Muscle of leg (tissue), 11 donors: Measurements from ENCODE around the gene MADD. TPM values are rescaled to one million over a fixed set of nuclear protein-coding genes. Genes with fewer than 3 reads are reported as not detected.
"Not testable (repeated sequence)": the region's sequence is repeated elsewhere in the genome, so short reads cannot be mapped to it uniquely, and the experiment has no call there.

Source experiments
- DNase-seq: peaks from one replicate; pipeline ENCODE4 v3.0.0; 2013
- H3K27ac ChIP-seq: one replicate; pipeline ENCODE4 v1.5.1; 2013; ENCODE audit warnings: mild to moderate bottlenecking, low read length, control low read depth
- H3K27me3 ChIP-seq: one replicate; pipeline ENCODE4 v1.6.1; 2013; ENCODE audit warnings: low read length; ENCODE audit not compliant: control insufficient read depth, insufficient read depth
- H3K36me3 ChIP-seq: one replicate; pipeline ENCODE4 v1.6.1; 2013; ENCODE audit warnings: low read length; ENCODE audit not compliant: control insufficient read depth, insufficient read depth
- H3K4me1 ChIP-seq: one replicate; pipeline ENCODE4 v1.6.1; 2013; ENCODE audit warnings: low read length; ENCODE audit not compliant: control insufficient read depth, insufficient read depth
- H3K4me3 ChIP-seq: one replicate; pipeline ENCODE4 v1.5.1; 2013; ENCODE audit warnings: low read length, control low read depth
- H3K9me3 ChIP-seq: replicated peaks from 2 replicates; pipeline ENCODE4 v1.6.1; 2013; ENCODE audit warnings: low read depth, low read length; ENCODE audit not compliant: control insufficient read depth
- WGBS: methylation state at CpG from one replicate; pipeline ENCODE4 v1.1.5; 2013; ENCODE audit warnings: missing lambda C conversion rate; ENCODE audit not compliant: insufficient coverage; 5-methylcytosine and 5-hydroxymethylcytosine counted together
- polyA plus RNA-seq, 8 donors: library from polyadenylated mRNA; unstranded; fragments of 120-200 nt; gene quantifications; one replicate each; pipeline versions ENCODE4 v1.2.1 to v1.2.3, GENCODE V29; 2013; ENCODE audit warnings: inconsistent platforms in 1 of 8, low replicate concordance in 1 of 8; ENCODE audit not compliant: insufficient read length in 8 of 8, insufficient read depth in 1 of 8
- total RNA-seq: library from RNA; stranded (reverse); fragments of 120-200 nt; gene quantifications from one replicate; pipeline ENCODE4 v1.2.4, GENCODE V29; 2013

Gene MADD
- total and polyA plus RNA-seq, 9 donors, result 16.7 to 34.3 (median 30.0) TPM

DNA sequence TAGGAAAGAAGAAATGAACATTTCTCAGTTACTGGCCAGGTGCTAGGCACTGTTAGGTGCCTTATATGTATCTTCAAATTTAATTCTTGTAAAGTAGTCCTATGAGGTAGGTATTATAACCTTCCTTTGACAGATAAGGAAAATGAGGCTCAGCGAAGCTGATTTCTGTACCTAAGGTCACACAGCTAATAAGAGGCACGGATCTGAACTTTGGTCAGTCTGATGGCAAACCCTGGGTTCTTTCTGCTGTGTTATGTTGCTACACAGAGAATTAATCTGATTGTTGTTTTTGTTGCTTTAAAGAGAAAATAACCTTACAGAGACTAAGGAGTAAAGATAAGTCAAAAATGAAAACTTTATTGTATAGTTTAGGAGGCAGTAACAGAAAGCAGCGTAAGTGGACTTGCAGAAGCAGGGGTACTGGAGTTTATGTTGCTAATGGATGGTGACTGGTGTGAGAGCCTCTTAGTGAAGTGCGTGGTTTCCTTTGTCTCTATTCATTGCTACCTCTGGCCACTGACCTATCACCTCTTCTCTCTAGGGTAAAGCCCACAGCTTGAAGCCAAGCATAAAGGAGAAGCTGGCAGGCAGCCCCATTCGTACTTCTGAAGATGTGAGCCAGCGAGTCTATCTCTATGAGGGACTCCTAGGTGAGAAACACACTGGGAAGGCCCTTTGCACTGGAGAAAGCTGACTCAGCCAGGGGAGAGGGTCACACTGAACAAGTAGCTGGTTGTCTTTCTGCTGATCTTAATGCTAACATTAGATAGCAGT lies 38.3 kb downstream of the MADD start:
- H3K36me3 ChIP-seq, result peaks cover 65% of the 10 kb centered on the region
- no peaks in the 10 kb centered on the region for H3K9me3 ChIP-seq
- H3K27me3 ChIP-seq, result no peaks in the 10 kb centered on the region
- no peak overlapping the region for H3K4me3 ChIP-seq
- H3K4me1 ChIP-seq, result no peaks in the 10 kb centered on the region
- 83% methylated on average over 4 of the region's 6 CpGs for WGBS
- no peak for DNase-seq
- no peak overlapping the region for H3K27ac ChIP-seq

DNA sequence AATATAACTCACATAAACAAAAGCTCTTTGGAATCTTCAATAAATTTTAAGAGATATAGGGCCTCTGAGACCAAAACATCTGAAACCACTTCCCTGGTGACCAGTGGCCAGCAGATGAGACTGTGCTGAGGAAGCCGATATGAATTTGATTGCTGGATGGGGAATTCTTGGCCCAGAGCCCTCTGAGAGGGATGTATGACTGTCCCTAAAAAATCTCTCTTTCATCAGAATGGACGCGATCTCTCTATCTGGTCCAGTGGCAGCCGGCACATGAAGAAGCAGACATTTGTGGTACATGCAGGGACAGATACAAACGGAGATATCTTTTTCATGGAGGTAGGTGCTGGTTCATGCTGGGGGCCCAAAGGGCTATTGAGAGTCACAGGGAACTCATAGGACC lies 45.1 kb downstream of the MADD start:
- no peaks in the 10 kb centered on the region for H3K4me1 ChIP-seq
- no peak overlapping the region for H3K27ac ChIP-seq
- peaks cover 47% of the 10 kb centered on the region for H3K36me3 ChIP-seq
- H3K4me3 ChIP-seq, result no peak overlapping the region
- H3K27me3 ChIP-seq, result no peaks in the 10 kb centered on the region
- DNase-seq, result peak; percentile 23
- no peaks in the 10 kb centered on the region for H3K9me3 ChIP-seq
- WGBS, result 74% methylated on average over 4 of the region's 5 CpGs

DNA sequence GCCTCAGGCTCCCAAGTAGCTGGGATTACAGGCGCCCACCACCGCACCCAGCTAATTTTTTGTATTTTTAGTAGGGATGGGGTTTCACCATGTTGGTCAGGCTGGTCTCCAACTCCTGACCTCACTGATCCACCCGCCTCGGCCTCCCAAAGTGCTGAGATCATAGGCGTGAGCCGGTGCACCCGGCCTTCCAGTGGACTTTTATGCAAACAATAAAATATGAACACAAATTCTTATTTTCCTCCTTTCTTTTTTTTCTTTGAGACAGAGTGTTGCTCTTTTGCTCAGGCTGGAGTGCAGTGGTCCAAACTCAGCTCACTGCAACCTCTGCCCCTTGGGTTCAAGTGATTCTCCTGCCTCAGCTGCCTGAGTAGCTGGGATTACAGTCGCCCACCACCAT lies 46.6 kb downstream of the MADD start:
- not testable (repeated sequence) for H3K27me3 ChIP-seq, H3K27ac ChIP-seq, H3K9me3 ChIP-seq, DNase-seq, H3K4me3 ChIP-seq, H3K4me1 ChIP-seq
- H3K36me3 ChIP-seq, result peaks cover 39% of the 10 kb centered on the region
- 100% methylated on average over 5 of the region's 8 CpGs for WGBS

GRCh38 chr11:47317064-47317828 lies 47.3 kb downstream of the MADD start:
- Histone ChIP-seq H3K4me3 (no peak overlapping the region), H3K27ac (no peak overlapping the region), H3K36me3 (peaks cover 41% of the 10 kb centered on the region), H3K27me3 (no peaks in the 10 kb centered on the region), H3K9me3 (no peaks in the 10 kb centered on the region), H3K4me1 (no peaks in the 10 kb centered on the region)
- DNase-seq, result no peak
- no CpG with 5 or more reads among the region's 5 CpGs for WGBS

DNA sequence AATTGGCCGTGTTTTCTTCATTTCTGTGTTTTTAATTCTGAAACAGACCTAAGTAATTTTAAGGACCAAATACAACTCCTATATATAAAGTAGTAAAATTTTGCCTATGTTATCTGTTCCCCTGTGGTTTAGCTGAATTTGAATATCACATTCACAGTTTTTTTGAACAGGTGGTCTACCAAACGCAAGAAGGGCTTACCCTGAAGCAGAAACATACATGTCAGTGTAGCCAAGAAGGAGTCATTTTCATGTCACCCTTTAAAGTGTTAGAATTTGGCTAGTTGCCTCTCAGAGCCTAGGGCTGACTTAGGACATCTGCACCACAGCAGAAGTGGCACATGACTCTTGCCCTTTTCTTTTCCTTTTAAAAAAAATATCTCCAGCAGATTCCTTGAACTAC lies 48.2 kb downstream of the MADD start:
- Histone ChIP-seq H3K9me3 (no peaks in the 10 kb centered on the region), H3K27me3 (no peaks in the 10 kb centered on the region), H3K4me3 (no peak overlapping the region), H3K27ac (no peak overlapping the region), H3K36me3 (peaks cover 45% of the 10 kb centered on the region), H3K4me1 (no peaks in the 10 kb centered on the region)
- 100% methylated on average over 1 of the region's 2 CpGs for WGBS
- no peak for DNase-seq

- no peak overlapping the region for H3K4me3 ChIP-seq
- no peak overlapping the region for H3K27ac ChIP-seq
- peaks cover 9% of the 10 kb centered on the region for H3K4me1 ChIP-seq
- H3K27me3 ChIP-seq, result no peaks in the 10 kb centered on the region
- H3K36me3 ChIP-seq, result peaks cover 60% of the 10 kb centered on the region
- no peak for DNase-seq
- WGBS, result 78% methylated on average over 8 of the region's 12 CpGs
- H3K9me3 ChIP-seq, result no peaks in the 10 kb centered on the region
Measured at GRCh38 chr11:47324520-47324919, 54.6 kb downstream of the MADD start.

DNA sequence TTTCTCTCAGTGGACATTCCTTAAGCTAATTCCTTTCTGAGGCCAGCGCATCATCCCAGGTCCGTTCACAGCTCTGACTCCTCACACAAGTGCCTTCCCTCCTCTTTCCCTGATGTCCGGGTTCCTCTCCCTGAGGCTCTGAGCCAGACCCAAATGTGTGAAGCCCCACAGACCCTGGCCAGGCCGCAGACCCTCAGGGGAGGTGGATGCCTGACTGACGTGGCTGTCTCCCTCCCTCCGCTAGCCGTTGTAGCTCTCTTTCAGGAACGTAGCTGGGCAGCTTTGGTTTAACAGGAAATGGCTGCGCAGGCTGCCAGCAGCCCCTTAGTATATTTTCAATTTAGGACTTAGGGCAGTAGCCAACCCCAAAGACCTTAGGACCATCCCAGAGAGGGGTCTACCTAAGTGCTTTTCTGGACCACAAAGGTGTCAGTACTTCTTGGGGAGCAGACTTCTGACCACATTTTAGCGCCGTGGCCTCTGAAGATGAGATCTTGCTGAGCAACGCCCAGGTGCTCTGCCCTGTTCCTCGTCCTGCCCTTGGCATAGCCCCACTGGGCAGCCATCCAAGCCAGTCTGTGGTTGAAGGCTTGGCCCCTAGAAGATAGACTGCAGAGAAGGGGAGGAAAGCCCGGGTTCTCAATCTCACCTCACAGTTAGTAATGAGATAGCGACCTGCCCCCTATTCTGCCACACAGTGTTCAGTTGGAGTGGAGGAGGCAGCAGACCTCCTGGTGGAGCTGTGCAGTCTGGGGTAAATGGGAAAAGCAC lies 55.5 kb downstream of the MADD start:
- H3K36me3 ChIP-seq, result peaks cover 62% of the 10 kb centered on the region
- DNase-seq, result no peak
- peaks cover 18% of the 10 kb centered on the region for H3K4me1 ChIP-seq
- no peak overlapping the region for H3K27ac ChIP-seq
- no peaks in the 10 kb centered on the region for H3K27me3 ChIP-seq
- H3K4me3 ChIP-seq, result no peak overlapping the region
- 69% methylated on average over 11 of the region's 15 CpGs for WGBS
- no peaks in the 10 kb centered on the region for H3K9me3 ChIP-seq

DNA sequence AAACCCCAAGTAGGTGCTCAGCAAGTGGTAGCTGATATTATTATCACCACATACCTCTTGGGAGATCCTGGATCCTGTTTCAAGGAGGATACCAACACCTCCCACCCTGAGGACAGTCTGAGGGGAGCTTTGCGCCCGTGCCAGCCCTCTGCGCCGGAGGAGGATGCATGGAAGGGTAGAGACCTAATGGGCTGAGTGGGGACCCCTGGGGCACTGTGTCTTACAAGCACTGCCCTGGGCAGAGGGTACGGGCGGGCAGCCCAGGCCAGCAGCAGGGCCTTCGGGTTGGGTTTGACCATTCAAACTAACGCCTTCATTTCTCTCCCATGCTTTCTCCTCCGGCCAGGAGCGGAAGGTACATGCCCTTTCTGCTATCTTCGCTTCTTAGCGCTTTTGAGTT lies 56.3 kb downstream of the MADD start:
- DNase-seq, result no peak
- WGBS, result 91% methylated on average over 6 of the region's 12 CpGs
- Histone ChIP-seq H3K4me1 (peaks cover 23% of the 10 kb centered on the region), H3K27ac (no peak overlapping the region), H3K4me3 (no peak overlapping the region), H3K9me3 (no peaks in the 10 kb centered on the region), H3K27me3 (no peaks in the 10 kb centered on the region), H3K36me3 (peaks cover 66% of the 10 kb centered on the region)

DNA sequence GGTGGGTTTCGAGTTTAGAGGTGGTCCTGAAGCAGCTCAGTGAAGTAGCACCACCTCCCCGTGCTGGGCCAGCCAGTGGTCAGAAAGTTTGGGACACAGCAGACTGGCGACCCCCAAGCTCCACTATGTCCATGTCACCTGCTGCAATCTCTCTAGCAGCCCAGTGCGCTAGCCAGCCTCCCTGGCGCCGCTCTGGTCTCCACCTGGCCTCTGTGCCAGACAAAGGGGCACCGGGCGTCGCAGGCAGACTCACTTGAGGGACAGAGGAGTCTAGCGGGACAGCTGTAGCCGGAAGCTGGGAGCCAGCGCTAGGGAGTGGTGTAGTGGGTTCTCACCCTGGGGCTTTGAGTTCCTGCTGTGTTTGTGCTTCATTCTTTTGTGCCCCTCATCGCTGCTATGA lies 57.1 kb downstream of the MADD start:
- H3K36me3 ChIP-seq, result peaks cover 60% of the 10 kb centered on the region
- H3K9me3 ChIP-seq, result no peaks in the 10 kb centered on the region
- no peak overlapping the region for H3K4me3 ChIP-seq
- H3K27ac ChIP-seq, result no peak overlapping the region
- WGBS, result 91% methylated on average over 12 of the region's 13 CpGs
- DNase-seq, result no peak
- peaks cover 29% of the 10 kb centered on the region for H3K4me1 ChIP-seq
- H3K27me3 ChIP-seq, result no peaks in the 10 kb centered on the region

DNA sequence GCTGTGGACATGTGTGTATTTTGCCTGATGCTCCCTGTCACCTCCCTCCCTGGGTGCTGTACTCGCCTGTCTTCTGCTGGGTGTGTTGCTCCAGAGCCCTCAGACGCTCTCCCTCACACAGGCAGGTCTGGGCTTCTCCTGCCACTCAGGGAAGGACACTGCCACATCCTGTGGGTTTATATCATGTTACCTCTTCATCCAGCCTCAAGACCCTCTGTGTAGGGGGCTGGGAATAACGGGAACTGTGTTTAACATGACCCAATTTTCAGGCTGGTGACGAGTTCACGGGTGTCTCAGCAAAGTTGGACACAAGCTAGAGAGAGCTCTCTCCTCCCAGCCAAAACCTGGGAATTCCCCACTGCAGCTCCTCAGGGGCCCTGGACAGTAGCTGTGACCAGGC lies 58.0 kb downstream of the MADD start:
- 86% methylated on average over 3 of the region's 5 CpGs for WGBS
- DNase-seq, result no peak
- H3K9me3 ChIP-seq, result no peaks in the 10 kb centered on the region
- no peaks in the 10 kb centered on the region for H3K27me3 ChIP-seq
- H3K36me3 ChIP-seq, result peaks cover 54% of the 10 kb centered on the region
- H3K4me3 ChIP-seq, result no peak overlapping the region
- H3K27ac ChIP-seq, result no peak overlapping the region
- peaks cover 31% of the 10 kb centered on the region for H3K4me1 ChIP-seq
